Mammary epithelial cell (primary cell): ENCODE results near the gene THOP1.

ENCODE experiments used
- CTCF ChIP-seq, 2 donors: IDR thresholded peaks in 1 of 2; conservative IDR thresholded peaks in 1 of 2; 2 replicates each; pipeline ENCODE4 v1.5.1; 2011 to 2012; ENCODE audit warnings: inconsistent platforms in 2 of 2, low read length in 2 of 2, mild to moderate bottlenecking in 2 of 2, control low read depth in 1 of 2, low read depth in 1 of 2; ENCODE audit not compliant: insufficient read depth in 1 of 2; ENCODE audit errors: extremely low read depth in 1 of 2
- EZH2 ChIP-seq: IDR thresholded peaks from 2 replicates; pipeline ENCODE4 v1.6.1; 2012; ENCODE audit warnings: low read length, inconsistent platforms, borderline replicate concordance

GRCh38 chr19:2750808-2751437, 34.4 kb upstream of the THOP1 start:
- TF ChIP-seq EZH2: no peak
- TF ChIP-seq CTCF (conservative IDR thresholded peaks at IDR 0.05 in 1 of 2, IDR thresholded peaks at IDR 0.05 in 1 of 2; ENCODE audit: extremely low read depth in 1 of 2, insufficient read depth in 1 of 2, low read depth in 1 of 2, low read length in 2 of 2): no peak
